SJCRH30 (cell line): ENCODE results near the gene CDK14. TPM values are rescaled to one million over a fixed set of nuclear protein-coding genes. Genes with fewer than 3 reads are reported as not detected.

Experiments
- DNase-seq, 2 experiments: peaks; one replicate each; pipeline ENCODE4 v3.0.0-alpha.2; 2015 to 2020
- H3K27ac ChIP-seq: fragments of 250-450 bp; sonication (Bioruptor Pico); 2 replicates; pipeline ENCODE4 v1.5.1; 2020; ENCODE audit warnings: mild to moderate bottlenecking, moderate library complexity
- H3K27me3 ChIP-seq: fragments of 250-450 bp; sonication (Bioruptor Pico); 2 replicates; pipeline ENCODE4 v1.5.1; 2020; ENCODE audit warnings: mild to moderate bottlenecking, moderate library complexity
- H3K36me3 ChIP-seq: fragments of 250-450 bp; sonication (Bioruptor Pico); 2 replicates; pipeline ENCODE4 v1.5.1; 2020; ENCODE audit warnings: mild to moderate bottlenecking, moderate library complexity
- H3K4me1 ChIP-seq: fragments of 250-450 bp; sonication (Bioruptor Pico); 2 replicates; pipeline ENCODE4 v1.5.1; 2020; ENCODE audit warnings: mild to moderate bottlenecking, moderate library complexity
- H3K4me3 ChIP-seq: fragments of 250-450 bp; sonication (Bioruptor Pico); 2 replicates; pipeline ENCODE4 v1.5.1; 2020; ENCODE audit warnings: mild to moderate bottlenecking, moderate library complexity
- H3K9me3 ChIP-seq: fragments of 250-450 bp; sonication (Bioruptor Pico); replicated peaks from 2 replicates; pipeline ENCODE4 v1.5.1; 2020; ENCODE audit warnings: mild to moderate bottlenecking, moderate library complexity
- total RNA-seq: library from RNA; depleted of rRNA; stranded (reverse); fragments of >200 nt; shearing (Covaris generic); gene quantifications from 2 replicates; pipeline ENCODE4 v1.2.3, GENCODE V29; 2014

CDK14 gene
- total RNA-seq, 1 experiment from 2014 or later, result 78.2 TPM

DNA sequence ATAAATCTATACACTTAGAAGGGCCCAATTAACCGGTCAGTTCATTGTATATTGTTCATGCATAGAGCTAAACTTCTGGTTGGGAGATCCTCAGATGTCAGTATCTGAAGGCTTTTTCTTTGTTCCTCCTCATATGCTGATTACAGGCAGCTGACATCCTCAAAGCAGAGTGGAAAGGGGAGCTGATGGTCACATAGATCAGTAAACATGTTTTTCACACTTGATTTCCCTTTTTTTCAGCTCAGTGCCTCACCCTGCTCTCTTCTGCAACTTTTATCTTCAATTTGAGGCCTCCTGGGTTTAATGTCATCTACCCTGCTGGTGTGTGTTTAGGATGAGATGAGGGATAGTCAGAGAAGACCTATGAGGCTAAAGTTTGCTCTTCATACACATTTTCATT is 370.2 kb downstream of the CDK14 start:
- Histone ChIP-seq H3K27ac (no peak overlapping the region), H3K9me3 (no peaks in the 10 kb centered on the region), H3K36me3 (peaks cover 18% of the 10 kb centered on the region), H3K27me3 (no peaks in the 10 kb centered on the region), H3K4me1 (no peaks in the 10 kb centered on the region), H3K4me3 (no peak overlapping the region)
- DNase-seq, result no peak

- no peak for DNase-seq
- H3K9me3 ChIP-seq, result 0 out of 2 replicates have a peak, but pooled peaks cover 3% of the 10 kb centered on the region
- no peak overlapping the region for H3K27ac ChIP-seq
- no peak overlapping the region for H3K4me3 ChIP-seq
- H3K27me3 ChIP-seq, result no peaks in the 10 kb centered on the region
- no peaks in the 10 kb centered on the region for H3K4me1 ChIP-seq
- H3K36me3 ChIP-seq, result peaks cover 19% of the 10 kb centered on the region
These were observed 372.8 kb downstream of the CDK14 start for GRCh38 chr7:90968871-90969270.

GRCh38 chr7:90972906-90973550 is 376.9 kb downstream of the CDK14 start:
- DNase-seq, result no peak

GRCh38 chr7:90977056-90977455 is 380.9 kb downstream of the CDK14 start:
- H3K4me3 ChIP-seq, result no peak overlapping the region
- peaks cover 21% of the 10 kb centered on the region for H3K9me3 ChIP-seq
- H3K36me3 ChIP-seq, result peaks cover 23% of the 10 kb centered on the region

More at GRCh38 chr7:90972906-90973550, 376.9 kb downstream of the CDK14 start:
- no peaks in the 10 kb centered on the region for H3K27me3 ChIP-seq
- no peak overlapping the region for H3K4me3 ChIP-seq
- H3K4me1 ChIP-seq, result no peaks in the 10 kb centered on the region
- no peak overlapping the region for H3K27ac ChIP-seq
- peaks cover 18% of the 10 kb centered on the region for H3K9me3 ChIP-seq
- H3K36me3 ChIP-seq, result peaks cover 21% of the 10 kb centered on the region

DNA sequence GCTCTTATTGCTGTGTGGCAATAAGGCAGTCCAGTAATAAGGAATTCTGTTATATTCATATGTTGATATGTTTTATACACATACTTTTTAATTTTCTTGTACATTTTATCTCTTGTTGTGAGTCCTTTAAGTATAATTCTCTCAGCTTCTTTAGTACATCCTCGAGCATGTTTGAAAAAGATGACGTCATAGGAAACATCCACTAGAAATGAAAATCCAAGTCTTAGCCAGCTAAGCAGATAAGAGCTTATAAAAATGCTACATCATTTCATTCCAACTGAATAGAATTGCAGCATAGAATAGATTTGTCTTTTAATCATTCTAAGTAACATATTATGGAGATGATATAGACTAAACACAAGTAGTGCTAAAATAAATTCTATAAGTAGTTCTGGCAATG is 384.4 kb downstream of the CDK14 start:
- peaks cover 40% of the 10 kb centered on the region for H3K36me3 ChIP-seq

More at GRCh38 chr7:90977056-90977455, 380.9 kb downstream of the CDK14 start:
- no peak overlapping the region for H3K27ac ChIP-seq
- H3K27me3 ChIP-seq, result no peaks in the 10 kb centered on the region
- DNase-seq, result no peak
- H3K4me1 ChIP-seq, result no peaks in the 10 kb centered on the region

GRCh38 chr7:90982228-90982627 is 386.1 kb downstream of the CDK14 start:
- Histone ChIP-seq H3K9me3 (peaks cover 17% of the 10 kb centered on the region), H3K4me1 (peaks cover 10% of the 10 kb centered on the region), H3K27me3 (no peaks in the 10 kb centered on the region), H3K27ac (no peak overlapping the region), H3K36me3 (peaks cover 43% of the 10 kb centered on the region), H3K4me3 (no peak overlapping the region)
- DNase-seq, result no peak

More for the DNA sequence above, 384.4 kb downstream of the CDK14 start:
- no peaks in the 10 kb centered on the region for H3K4me1 ChIP-seq
- no peak overlapping the region for H3K4me3 ChIP-seq
- H3K27me3 ChIP-seq, result no peaks in the 10 kb centered on the region
- DNase-seq, result no peak
- H3K9me3 ChIP-seq, result peaks cover 26% of the 10 kb centered on the region
- no peak overlapping the region for H3K27ac ChIP-seq

DNA sequence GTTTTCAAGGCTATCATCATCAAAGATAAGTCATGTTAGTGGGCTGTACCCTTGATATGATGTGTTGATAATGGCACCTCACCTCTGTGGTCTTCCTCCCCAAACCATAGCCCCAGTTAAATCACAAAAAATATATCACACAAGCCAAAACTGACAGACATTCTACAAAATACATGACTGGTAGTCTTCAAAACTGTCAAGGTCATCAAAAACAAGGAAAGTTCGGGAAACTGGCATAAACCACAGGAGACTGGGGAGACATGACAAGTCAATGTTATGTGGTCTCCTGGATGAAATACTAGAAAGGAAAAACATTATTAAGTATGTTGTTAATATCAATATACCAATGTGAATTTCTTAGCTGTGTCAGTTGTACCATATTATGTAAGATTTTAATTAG is 388.6 kb downstream of the CDK14 start:
- no peak for DNase-seq
- Histone ChIP-seq H3K27ac (no peak overlapping the region), H3K4me3 (no peak overlapping the region), H3K9me3 (peaks cover 14% of the 10 kb centered on the region), H3K36me3 (peaks cover 35% of the 10 kb centered on the region), H3K4me1 (peaks cover 33% of the 10 kb centered on the region), H3K27me3 (no peaks in the 10 kb centered on the region)

- Histone ChIP-seq H3K36me3 (peaks cover 36% of the 10 kb centered on the region), H3K27me3 (no peaks in the 10 kb centered on the region), H3K4me3 (no peak overlapping the region), H3K4me1 (peaks cover 45% of the 10 kb centered on the region), H3K9me3 (no peaks in the 10 kb centered on the region), H3K27ac (peak overlapping the region; percentile 99)
- peak; percentile 90 to 96 for DNase-seq
These were observed 392.4 kb downstream of the CDK14 start for GRCh38 chr7:90988516-90988915.

- Histone ChIP-seq H3K4me1 (peaks cover 45% of the 10 kb centered on the region), H3K27me3 (no peaks in the 10 kb centered on the region), H3K36me3 (peaks cover 33% of the 10 kb centered on the region), H3K9me3 (no peaks in the 10 kb centered on the region), H3K4me3 (no peak overlapping the region), H3K27ac (peak overlapping the region; percentile 99)
- peak; percentile 87 to 95 for DNase-seq
These were observed 393.1 kb downstream of the CDK14 start for GRCh38 chr7:90988996-90989765.

- Histone ChIP-seq H3K27ac (no peak overlapping the region), H3K27me3 (no peaks in the 10 kb centered on the region), H3K9me3 (no peaks in the 10 kb centered on the region), H3K36me3 (peaks cover 31% of the 10 kb centered on the region), H3K4me3 (no peak overlapping the region), H3K4me1 (peaks cover 28% of the 10 kb centered on the region)
- DNase-seq, result no peak
These were observed 398.0 kb downstream of the CDK14 start for GRCh38 chr7:90994121-90994520.

- no peak overlapping the region for H3K27ac ChIP-seq
- H3K36me3 ChIP-seq, result peaks cover 31% of the 10 kb centered on the region
- H3K4me3 ChIP-seq, result no peak overlapping the region
- H3K4me1 ChIP-seq, result peaks cover 26% of the 10 kb centered on the region
- H3K27me3 ChIP-seq, result no peaks in the 10 kb centered on the region
- no peaks in the 10 kb centered on the region for H3K9me3 ChIP-seq
- no peak for DNase-seq
These were observed 398.5 kb downstream of the CDK14 start for GRCh38 chr7:90994601-90995000.

DNA sequence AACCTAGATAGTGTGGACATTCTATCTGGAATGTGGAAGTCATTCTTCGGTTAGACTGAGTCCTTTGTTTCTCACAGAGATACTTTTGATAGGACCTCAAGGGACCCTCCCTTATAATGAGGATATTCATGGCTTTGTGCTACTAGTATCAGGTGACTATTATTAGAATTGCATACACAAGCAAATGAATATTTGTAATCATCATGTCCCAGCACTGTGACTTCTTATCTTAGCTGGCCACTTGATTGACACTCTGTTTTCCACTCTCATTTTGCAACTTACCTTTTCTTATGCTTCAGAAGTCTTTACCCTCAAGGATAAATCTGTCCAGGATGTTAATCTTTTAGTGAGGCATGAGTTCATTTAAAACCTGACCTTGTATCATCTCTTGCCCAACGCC is 399.9 kb downstream of the CDK14 start:
- no peak overlapping the region for H3K4me3 ChIP-seq
- peaks cover 28% of the 10 kb centered on the region for H3K4me1 ChIP-seq
- H3K27ac ChIP-seq, result no peak overlapping the region
- H3K36me3 ChIP-seq, result peaks cover 27% of the 10 kb centered on the region
- no peak for DNase-seq
- H3K9me3 ChIP-seq, result no peaks in the 10 kb centered on the region
- no peaks in the 10 kb centered on the region for H3K27me3 ChIP-seq

- Histone ChIP-seq H3K4me3 (no peak overlapping the region), H3K4me1 (peaks cover 36% of the 10 kb centered on the region), H3K9me3 (no peaks in the 10 kb centered on the region), H3K27ac (peak overlapping the region; percentile 19), H3K27me3 (no peaks in the 10 kb centered on the region), H3K36me3 (peaks cover 10% of the 10 kb centered on the region)
- DNase-seq, result peak in 1 of 2 experiments; percentile 46
These were observed 404.2 kb downstream of the CDK14 start for GRCh38 chr7:90999989-91000979.

- Histone ChIP-seq H3K4me1 (peaks cover 31% of the 10 kb centered on the region), H3K27ac (no peak overlapping the region), H3K9me3 (no peaks in the 10 kb centered on the region; the same call in 1 of the 2 replicates), H3K36me3 (peaks cover 11% of the 10 kb centered on the region; the same call in 1 of the 2 replicates), H3K4me3 (no peak overlapping the region), H3K27me3 (no peaks in the 10 kb centered on the region)
- no peak for DNase-seq
These were observed 408.9 kb downstream of the CDK14 start for GRCh38 chr7:91005024-91005423.
